DOHH2 (cell line): ENCODE results near the gene ZMIZ1.

Source experiments
- CTCF ChIP-seq: fragments of 200-600 bp; sonication (generic); IDR thresholded peaks from one replicate; pipeline ENCODE4 v1.5.1; 2014; ENCODE audit warnings: antibody characterized with exemption, mild to moderate bottlenecking, low read depth, low read length; ENCODE audit not compliant: poor library complexity, severe bottlenecking
- EZH2phosphoT487 ChIP-seq: fragments of 200-600 bp; sonication (generic); IDR thresholded peaks from 2 replicates; pipeline ENCODE4 v1.6.1; 2017; ENCODE audit warnings: borderline replicate concordance, mild to moderate bottlenecking, antibody characterized with exemption, low read length, moderate library complexity, mixed read lengths

- TF ChIP-seq CTCF (no peak), EZH2phosphoT487 (no peak)
Measured at GRCh38 chr10:79189181-79189580, 120.4 kb downstream of the ZMIZ1 start.
